Measurements from ENCODE around the gene FAM43A. TPM values are rescaled to one million over a fixed set of nuclear protein-coding genes. Genes with fewer than 3 reads are reported as not detected.

The FAM43A gene
- total and polyA plus RNA-seq, 2 of the 8 experiments (the other 6 are each of a cell fraction or from before 2014, with no cell fraction given), result 2.3 to 2.6 TPM

- Histone ChIP-seq H4K20me1 (replicated peaks in 1 of 2; ENCODE audit: control insufficient read depth in 1 of 2, insufficient read depth in 2 of 2, low read length in 2 of 2) (peaks cover 0 to 5% of the 10 kb centered on the region in 2 experiments), H3K23ac (ENCODE audit: insufficient read length) (no peak overlapping the region), H4K91ac (replicated peaks; ENCODE audit: insufficient read length, low read length) (peak overlapping the region; percentile 7), H3K9me3 (ENCODE audit: insufficient read depth in 2 of 2, low read depth in 1 of 2, low read length in 1 of 2) (no peaks in the 10 kb centered on the region), H3K36me3 (ENCODE audit: control insufficient read depth in 2 of 4, insufficient read depth in 4 of 4, low read length in 3 of 4) (no peaks in the 10 kb centered on the region), H3K56ac (replicated peaks; ENCODE audit: insufficient read length, low read depth, low read length) (peak overlapping the region; percentile 55), H3K18ac (ENCODE audit: extremely low read depth, low read length) (peak overlapping the region; percentile 92; the same call in 1 of the 2 replicates), H2AFZ (ENCODE audit: low read length) (peak overlapping the region; percentile 27), H3K79me1 (ENCODE audit: low read depth, low read length) (no peaks in the 10 kb centered on the region), H3K4me3 (ENCODE audit: extremely low read depth in 1 of 4, insufficient read depth in 2 of 4, low read depth in 3 of 4, low read length in 4 of 4) (peak overlapping the region; percentile 42 to 79 (median 70)), H2BK15ac (ENCODE audit: low read length) (peak overlapping the region; percentile 88; the same call in 1 of the 2 replicates), H2BK120ac (replicated peaks; ENCODE audit: low read depth, low read length) (no peak overlapping the region), H3K4ac (replicated peaks; ENCODE audit: insufficient read length, low read depth, low read length) (peak overlapping the region; percentile 58), H3K4me1 (replicated peaks in 1 of 4; ENCODE audit: control insufficient read depth in 3 of 4, insufficient read depth in 4 of 4, low read length in 3 of 4) (peaks cover 0 to 13% (median 10%) of the 10 kb centered on the region in 4 experiments; a peak in 6 of 7 replicates), H2BK5ac (ENCODE audit: low read depth, low read length) (0 out of 2 replicates have a peak overlapping the region, but pooled peaks have one; percentile 44), H4K5ac (ENCODE audit: insufficient read length, low read depth, low read length) (no peak overlapping the region), H3K27me3 (replicated peaks in 1 of 4; ENCODE audit: control insufficient read depth in 3 of 4, extremely low read depth in 1 of 4, insufficient read depth in 3 of 4, low read length in 3 of 4) (peaks cover 7 to 36% (median 29%) of the 10 kb centered on the region in 4 experiments), H3K27ac (ENCODE audit: low read depth, low read length) (no peak overlapping the region), H3K79me2 (ENCODE audit: control insufficient read depth in 1 of 2, insufficient read depth in 2 of 2, low read length in 2 of 2) (no peaks in the 10 kb centered on the region), H4K8ac (ENCODE audit: extremely low read depth, insufficient read depth, low read length) (peak overlapping the region; percentile 66), H3K9ac (replicated peaks in 1 of 4; ENCODE audit: extremely low read depth in 1 of 4, low read depth in 3 of 4, low read length in 3 of 4) (no peak overlapping the region), H3K4me2 (ENCODE audit: insufficient read depth in 1 of 2, low read depth in 2 of 2, low read length in 2 of 2) (peak overlapping the region; percentile 90 to 97), H2BK20ac (ENCODE audit: low read length) (0 out of 2 replicates have a peak overlapping the region, but pooled peaks have one; percentile 56), H3K23me2 (ENCODE audit: low read depth, low read length) (peaks cover 22% of the 10 kb centered on the region; the same call in 1 of the 2 replicates), H3K14ac (ENCODE audit: insufficient read length) (no peak overlapping the region), H2BK12ac (ENCODE audit: low read depth, low read length) (peak overlapping the region; percentile 96; the same call in 1 of the 2 replicates), H2AK5ac (ENCODE audit: low read depth, low read length) (no peak overlapping the region)
- DNase-seq (ENCODE audit: low read depth in 1 of 2, low spot score in 2 of 2) (peak in 1 of 2 experiments; percentile 74), FAIRE-seq (no peak)
- ChIA-PET CTCF (ENCODE audit: partially characterized antibody) (interaction anchor here (0.7 to 9.3 kb wide), 59 partner anchors 9 to 574 kb away, joined by 3 to 110 read pairs (median 4); partner anchors contain the start of gene LSG1), POLR2A (ENCODE audit: partially characterized antibody) (interaction anchor here (0.6 to 3.7 kb wide), 29 partner anchors 10 to 583 kb away, joined by 3 to 30 read pairs (median 3); partner anchors contain the start of genes LSG1 and TMEM44)
- WGBS, 2 experiments (ENCODE audit: extremely low coverage in 1 of 2, insufficient coverage in 1 of 2, insufficient read length in 1 of 2, insufficient replicate concordance in 2 of 2, low coverage in 1 of 2, low lambda C conversion rate in 2 of 2, missing lambda C conversion rate in 1 of 2), result 2% methylated on average over 74 of the region's 86 CpGs; no CpG with 5 or more reads in 1 of the 2 experiments
- TF ChIP-seq CTBP2 (IDR thresholded peaks at IDR 0.05; ENCODE audit: borderline replicate concordance, insufficient read depth, insufficient read length, low read length) (peak; percentile 7), USF2 (IDR thresholded peaks at IDR 0.05; ENCODE audit: low read length) (no peak), HDAC2 (IDR thresholded peaks at IDR 0.05; ENCODE audit: borderline replicate concordance in 1 of 2, low read depth in 2 of 2, low read length in 2 of 2) (0 out of 4 replicates have a peak, but pooled peaks of 1 of the 2 experiments have one; percentile 23), CHD2 (IDR thresholded peaks at IDR 0.05; ENCODE audit: low read length) (no peak), SUZ12 (IDR thresholded peaks at IDR 0.05; ENCODE audit: low read length) (peak; percentile 86), CBX8 (IDR thresholded peaks at IDR 0.05; ENCODE audit: borderline replicate concordance, low read depth, low read length) (no peak), ASH2L (IDR thresholded peaks at IDR 0.05; ENCODE audit: low read length) (no peak), SRF (IDR thresholded peaks at IDR 0.05; ENCODE audit: low read depth, low read length) (no peak), KDM5A (IDR thresholded peaks at IDR 0.05; ENCODE audit: low read length) (no peak)
These were observed 1.3 kb downstream of the FAM43A start for GRCh38 chr3:194686816-194687637.
